T-helper 2 cell treated with Interferon-gamma antibody and Interleukin-4, amounts not matched to agents 100 ng/mL and 5 ng/mL, for 36 hours (primary cell): ENCODE results near the gene ZFYVE1. TPM values are rescaled to one million over a fixed set of nuclear protein-coding genes. Genes with fewer than 3 reads are reported as not detected.

ENCODE experiments used
- intact Hi-C: fragments of 100-400 bp; cut with micrococcal nuclease; formaldehyde crosslinking; loops from one replicate; pipeline ENCODE4 v1.15.1; 2023
- total RNA-seq: library from RNA; stranded (reverse); gene quantifications from 2 replicates; pipeline ENCODE4 v1.2.3, GENCODE V29; 2022

The ZFYVE1 gene
- total RNA-seq, 1 donor from 2014 or later, result 13.0 TPM

DNA sequence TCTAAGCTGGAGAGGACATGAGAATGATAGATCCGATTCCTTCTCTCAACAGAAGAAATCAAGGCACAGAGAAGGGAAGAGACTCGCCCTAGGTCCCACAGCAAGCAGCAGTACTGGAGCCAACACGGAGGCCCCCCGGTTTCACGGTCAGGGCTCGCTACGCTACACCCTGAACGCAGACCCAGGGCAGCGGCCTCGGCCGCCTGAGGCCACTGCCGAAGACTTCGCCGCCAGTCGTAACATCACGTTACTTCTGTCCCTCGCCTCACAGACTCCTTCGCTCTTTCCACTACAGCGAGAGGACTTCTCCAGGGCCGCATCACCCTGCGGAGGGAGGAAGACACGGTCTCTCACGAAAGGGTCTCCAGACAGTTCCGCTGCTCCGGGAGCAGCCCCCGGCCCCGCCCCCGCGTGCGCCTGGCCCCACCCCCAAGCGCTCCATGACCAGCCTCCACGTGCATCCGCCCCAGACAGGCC, 101.1 kb downstream of the ZFYVE1 start:
- intact Hi-C loops, result loop anchor here (1.0 to 5.0 kb wide), 4 partner anchors 32 to 450 kb away; partner anchors contain the start of genes DPF3, RBM25 and ZFYVE1

DNA sequence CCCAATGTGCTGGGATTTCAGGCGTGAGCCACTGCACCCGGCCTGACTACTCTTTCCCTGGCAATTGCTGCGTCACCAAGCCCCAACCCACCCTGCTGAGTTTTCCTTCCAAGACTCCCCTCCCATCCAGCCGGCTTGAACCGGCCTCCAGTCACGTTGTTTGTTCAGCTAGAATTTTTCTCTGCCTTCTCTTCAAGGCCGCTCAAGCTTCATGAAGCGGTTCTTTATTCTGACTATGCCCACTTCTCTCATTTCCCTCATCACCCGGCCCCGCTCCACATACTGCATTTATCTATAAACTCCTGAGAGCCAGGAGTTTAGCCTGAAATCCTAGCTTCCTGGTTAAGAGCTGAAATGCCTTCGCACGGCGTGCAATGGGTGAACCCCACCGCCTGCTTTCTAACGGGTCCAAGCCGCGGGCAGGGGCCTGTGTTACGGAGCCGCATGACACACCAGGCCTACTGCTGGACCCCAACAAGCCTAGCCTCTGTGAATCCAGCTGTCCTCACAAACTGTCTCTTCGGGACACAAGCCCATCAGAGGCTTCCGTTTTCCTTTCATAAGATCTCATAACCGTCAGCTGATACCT, 101.6 kb downstream of the ZFYVE1 start:
- intact Hi-C loops, result loop anchor here (5.0 kb wide), 1 partner anchor 132 kb away; the partner anchor contains the start of gene RBM25

DNA sequence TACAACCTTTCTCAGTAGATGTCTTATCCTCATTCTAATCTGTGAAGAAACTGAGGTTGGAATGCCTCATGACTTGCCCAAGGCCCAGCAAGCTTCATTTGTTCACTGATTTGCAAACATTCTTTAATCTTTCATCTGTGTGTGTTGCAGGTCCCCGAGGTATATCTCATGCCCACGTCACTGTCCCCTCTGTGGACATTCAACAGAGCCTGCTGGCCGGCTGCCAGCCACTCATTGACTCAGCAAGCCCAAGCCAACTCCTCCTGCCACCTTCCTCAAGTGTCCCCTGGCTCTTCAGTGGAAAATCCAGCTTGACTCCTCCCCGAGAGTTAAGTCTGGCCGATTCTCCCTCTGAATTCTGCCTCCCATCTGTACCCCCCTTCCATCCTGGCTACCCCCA, 102.6 kb downstream of the ZFYVE1 start:
- intact Hi-C loops, result no loop called here

DNA sequence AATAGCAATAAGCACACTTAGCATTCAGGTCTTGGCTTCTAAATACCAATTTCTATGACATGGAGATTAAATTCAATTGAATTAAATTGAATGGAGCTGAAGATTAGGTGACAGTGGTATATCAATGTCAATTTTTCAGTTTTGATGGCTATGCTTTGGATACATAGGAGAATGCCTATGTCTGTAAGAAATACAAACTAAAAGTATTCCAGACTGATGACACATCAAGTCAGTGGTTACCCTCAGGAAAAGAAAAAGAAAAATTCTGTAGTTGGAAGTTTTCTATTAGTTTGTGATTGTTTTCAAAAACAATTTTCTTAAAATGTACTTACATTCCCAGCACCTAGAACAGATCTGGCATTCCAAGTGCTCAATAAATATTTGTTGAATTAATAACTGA, 105.5 kb downstream of the ZFYVE1 start:
- intact Hi-C loops, result no loop called here

DNA sequence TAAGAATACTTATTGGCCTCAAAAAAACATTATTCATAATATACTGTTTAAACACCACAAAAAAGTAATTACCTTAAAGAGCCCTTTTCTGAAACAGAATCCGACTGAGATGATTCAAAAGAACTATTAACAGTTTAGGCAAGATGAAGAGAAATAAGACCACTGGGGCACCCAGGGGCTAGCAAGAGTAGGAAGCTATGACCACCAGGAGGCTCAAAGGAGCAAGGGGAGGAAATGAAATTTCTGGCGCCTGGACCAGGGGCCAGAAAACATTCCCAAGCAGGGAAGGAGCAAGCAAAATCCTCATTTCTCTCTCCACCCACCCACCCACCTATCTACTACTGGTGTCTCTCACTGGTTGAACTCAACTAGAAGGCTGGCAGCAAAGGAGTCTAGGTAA, 106.9 kb downstream of the ZFYVE1 start:
- intact Hi-C loops, result no loop called here

Other genes with a start within 250 kb of the ZFYVE1 start
- gene DPF3, start 133.0 kb downstream of the ZFYVE1 start, total RNA-seq, result 2.5 and 2.7 TPM in 2 replicates
- gene DCAF4, start 100.6 kb downstream of the ZFYVE1 start, total RNA-seq, result 14.5 and 15.5 TPM in 2 replicates
- gene RBM25, start 31.4 kb upstream of the ZFYVE1 start, total RNA-seq, result 101 and 102 TPM in 2 replicates
- 43.1 and 44.1 TPM in 2 replicates for gene PSEN1, start 109.4 kb upstream of the ZFYVE1 start, total RNA-seq
- 0.25 and 0.68 TPM in 2 replicates for gene PAPLN, start 210.4 kb upstream of the ZFYVE1 start, total RNA-seq